GM12878 (cell line): Measurements from ENCODE around the gene RELT.

Experiments used
- ETV6 ChIP-seq, 2 experiments: fragments of 450-650 bp in 1 of 2; IDR thresholded peaks in 1 of 2; conservative IDR thresholded peaks in 1 of 2; 2 replicates each; pipeline ENCODE4 v1.6.1; 2014; ENCODE audit warnings: antibody characterized with exemption in 1 of 2, borderline replicate concordance in 1 of 2, low read depth in 1 of 2, mild to moderate bottlenecking in 1 of 2, moderate library complexity in 1 of 2
- POLR2A ChIP-seq: IDR thresholded peaks from 2 replicates; pipeline ENCODE4 v1.6.1; 2011; ENCODE audit warnings: low read depth, mild to moderate bottlenecking, low read length
- POLR2AphosphoS5 ChIP-seq: IDR thresholded peaks from 2 replicates; pipeline ENCODE4 v1.6.1; 2011; ENCODE audit warnings: mild to moderate bottlenecking, low read length, inconsistent platforms
- SMC3 ChIP-seq: IDR thresholded peaks from 2 replicates; pipeline ENCODE4 v1.6.1; 2011; ENCODE audit warnings: low read length, improper control_type of control experiment, borderline replicate concordance
- SPI1 ChIP-seq: IDR thresholded peaks from 2 replicates; pipeline ENCODE4 v1.6.1; 2011; ENCODE audit warnings: low read depth, mild to moderate bottlenecking, low read length, moderate library complexity, borderline replicate concordance; ENCODE audit not compliant: insufficient read depth
- TAF1 ChIP-seq: IDR thresholded peaks from 2 replicates; pipeline ENCODE4 v1.6.1; 2011; ENCODE audit warnings: mild to moderate bottlenecking, low read depth, low read length, borderline replicate concordance
- TBL1XR1 ChIP-seq: IDR thresholded peaks from 2 replicates; pipeline ENCODE4 v1.6.1; 2012; ENCODE audit warnings: low read depth, low read length, improper control_type of control experiment
- ZBTB40 ChIP-seq: fragments of 450-650 bp; IDR thresholded peaks from 2 replicates; pipeline ENCODE4 v1.6.1; 2016; ENCODE audit warnings: mild to moderate bottlenecking, moderate library complexity, borderline replicate concordance
- ZNF622 ChIP-seq: fragments of 450-650 bp; IDR thresholded peaks from 2 replicates; pipeline ENCODE4 v1.6.1; 2017; ENCODE audit warnings: mild to moderate bottlenecking, inconsistent platforms
- ZZZ3 ChIP-seq: IDR thresholded peaks from 2 replicates; pipeline ENCODE4 v1.6.1; 2011; ENCODE audit warnings: low read depth; ENCODE audit not compliant: control insufficient read depth, insufficient read length
- TF ChIP-seq, protein P1 (sequence below), 3 experiments: IDR thresholded peaks in 2 of 3; conservative IDR thresholded peaks in 1 of 3; 2 replicates each; pipeline ENCODE4 v1.5.1; 2011; ENCODE audit warnings: low read depth in 3 of 3, low read length in 3 of 3, mild to moderate bottlenecking in 3 of 3, control low read depth in 2 of 3, moderate library complexity in 2 of 3, inconsistent platforms in 1 of 3, mixed read lengths in 1 of 3; ENCODE audit not compliant: control insufficient read depth in 2 of 3, insufficient read depth in 1 of 3; ENCODE audit errors: extremely low read depth in 1 of 3

GRCh38 chr11:73425108-73425507 is 48.9 kb downstream of the RELT start:
- TF ChIP-seq, protein P1, sequence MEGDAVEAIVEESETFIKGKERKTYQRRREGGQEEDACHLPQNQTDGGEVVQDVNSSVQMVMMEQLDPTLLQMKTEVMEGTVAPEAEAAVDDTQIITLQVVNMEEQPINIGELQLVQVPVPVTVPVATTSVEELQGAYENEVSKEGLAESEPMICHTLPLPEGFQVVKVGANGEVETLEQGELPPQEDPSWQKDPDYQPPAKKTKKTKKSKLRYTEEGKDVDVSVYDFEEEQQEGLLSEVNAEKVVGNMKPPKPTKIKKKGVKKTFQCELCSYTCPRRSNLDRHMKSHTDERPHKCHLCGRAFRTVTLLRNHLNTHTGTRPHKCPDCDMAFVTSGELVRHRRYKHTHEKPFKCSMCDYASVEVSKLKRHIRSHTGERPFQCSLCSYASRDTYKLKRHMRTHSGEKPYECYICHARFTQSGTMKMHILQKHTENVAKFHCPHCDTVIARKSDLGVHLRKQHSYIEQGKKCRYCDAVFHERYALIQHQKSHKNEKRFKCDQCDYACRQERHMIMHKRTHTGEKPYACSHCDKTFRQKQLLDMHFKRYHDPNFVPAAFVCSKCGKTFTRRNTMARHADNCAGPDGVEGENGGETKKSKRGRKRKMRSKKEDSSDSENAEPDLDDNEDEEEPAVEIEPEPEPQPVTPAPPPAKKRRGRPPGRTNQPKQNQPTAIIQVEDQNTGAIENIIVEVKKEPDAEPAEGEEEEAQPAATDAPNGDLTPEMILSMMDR (IDR thresholded peaks at IDR 0.05 in 2 of 3, conservative IDR thresholded peaks at IDR 0.05 in 1 of 3; ENCODE audit: control insufficient read depth in 2 of 3, extremely low read depth in 1 of 3, insufficient read depth in 1 of 3, low read depth in 3 of 3, low read length in 3 of 3): no peak
- no peak for TF ChIP-seq TAF1
- TF ChIP-seq ETV6 (conservative IDR thresholded peaks at IDR 0.05 in 1 of 2, IDR thresholded peaks at IDR 0.05 in 1 of 2; ENCODE audit: borderline replicate concordance in 1 of 2, low read depth in 1 of 2): no peak
- TF ChIP-seq SMC3: no peak
- TF ChIP-seq ZZZ3: no peak
- TF ChIP-seq POLR2A: no peak
- no peak for TF ChIP-seq ZNF622
- TF ChIP-seq ZBTB40: no peak
- TF ChIP-seq SPI1: 0 out of 2 replicates have a peak, but pooled peaks have one; percentile 1
- TF ChIP-seq TBL1XR1: no peak
- no peak for TF ChIP-seq POLR2AphosphoS5
